Testis (tissue), 3 donors: Measurements from ENCODE around the gene P4HTM. TPM values are rescaled to one million over a fixed set of nuclear protein-coding genes. Genes with fewer than 3 reads are reported as not detected.

Experiments used
- DNase-seq: peaks from one replicate; pipeline ENCODE4 v3.0.0-alpha.2; 2019
- H3K27ac ChIP-seq, 2 donors: fragments of 200-600 bp; sonication (generic); one replicate each; pipeline ENCODE4 v1.5.1; 2019
- H3K27me3 ChIP-seq: fragments of 200-600 bp; sonication (generic); one replicate; pipeline ENCODE4 v1.5.1; 2019
- H3K36me3 ChIP-seq: fragments of 200-600 bp; sonication (generic); one replicate; pipeline ENCODE4 v1.5.1; 2017; ENCODE audit warnings: low read depth; ENCODE audit errors: missing control alignments
- H3K4me1 ChIP-seq: fragments of 200-600 bp; sonication (generic); one replicate; pipeline ENCODE4 v1.5.1; 2019
- H3K4me3 ChIP-seq, 2 donors: fragments of 200-600 bp; sonication (generic); one replicate each; pipeline ENCODE4 v1.5.1; 2017 to 2019
- H3K9me3 ChIP-seq: fragments of 200-600 bp; sonication (generic); one replicate; pipeline ENCODE4 v1.5.1; 2017
- CTCF ChIP-seq, 3 experiments: fragments of 450-650 bp in 2 of 3; fragments of 200-600 bp in 1 of 3; sonication (generic) in 1 of 3; IDR thresholded peaks; one replicate each; pipeline ENCODE4 v1.5.1; 2016 to 2019; ENCODE audit warnings: antibody characterized with exemption in 3 of 3, mild to moderate bottlenecking in 2 of 3, moderate library complexity in 1 of 3
- POLR2A ChIP-seq: fragments of 450-650 bp; IDR thresholded peaks from one replicate; pipeline ENCODE4 v1.6.1; 2017; ENCODE audit warnings: antibody characterized with exemption, mild to moderate bottlenecking, moderate library complexity
- WGBS, 2 donors: methylation state at CpG; one replicate each; pipeline ENCODE4 v1.1.5; 2018; 5-methylcytosine and 5-hydroxymethylcytosine counted together
- intact Hi-C: fragments of 100-400 bp; cut with DNase I; formaldehyde crosslinking; loops from one replicate; pipeline ENCODE4 v1.15.1; 2023; ENCODE audit warnings: low total_unique reads
- polyA plus RNA-seq: library from polyadenylated mRNA; stranded (reverse); fragments of 350-450 nt; fragmentation: Illumina TruSeq; extraction: RNeasy Lipid Tissue Mini Kit (QIAGEN cat#74804); gene quantifications from one replicate; pipeline ENCODE4 v1.2.3, GENCODE V29; 2014; ENCODE audit warnings: low read depth, low replicate concordance; ENCODE audit not compliant: insufficient read depth
- total RNA-seq, 2 donors: library from RNA; depleted of rRNA; stranded (reverse); fragments of >200 nt; gene quantifications; one replicate each; pipeline ENCODE4 v1.2.3, GENCODE V29; 2016

Gene P4HTM
- total and polyA plus RNA-seq, 3 donors from 2014 or later, result 52.3 to 122 (median 107) TPM

- Histone ChIP-seq H3K9me3 (no peaks in the 10 kb centered on the region), H3K27me3 (no peaks in the 10 kb centered on the region), H3K4me1 (peaks cover 12% of the 10 kb centered on the region), H3K4me3 (no peak overlapping the region), H3K36me3 (no peaks in the 10 kb centered on the region), H3K27ac (no peak overlapping the region)
- 71 to 84% methylated on average over 4 to 6 of the region's 6 CpGs for WGBS, 2 donors
- TF ChIP-seq POLR2A, result no peak
- no peak for TF ChIP-seq CTCF (IDR thresholded peaks at IDR 0.05)
- DNase-seq, result no peak
- intact Hi-C loops, result no loop called here
Measured at GRCh38 chr3:49032646-49033304, 42.7 kb downstream of the P4HTM start.

GRCh38 chr3:49034650-49035049, 44.6 kb downstream of the P4HTM start:
- Histone ChIP-seq H3K4me1 (peaks cover under 1% of the 10 kb centered on the region), H3K27me3 (no peaks in the 10 kb centered on the region), H3K4me3 (no peak overlapping the region), H3K9me3 (no peaks in the 10 kb centered on the region), H3K36me3 (no peaks in the 10 kb centered on the region), H3K27ac (peak overlapping the region in 1 of 2 donors; percentile 8)
- DNase-seq, result no peak
- WGBS, 2 donors, result 58 to 79% methylated on average over 2 of the region's 2 CpGs
- TF ChIP-seq CTCF (IDR thresholded peaks at IDR 0.05) (no peak), POLR2A (no peak)
- intact Hi-C loops, result no loop called here

GRCh38 chr3:49035281-49035680, 45.2 kb downstream of the P4HTM start:
- peak overlapping the region in 1 of 2 donors; percentile 8 for H3K27ac ChIP-seq
- H3K27me3 ChIP-seq, result no peaks in the 10 kb centered on the region
- no peak for DNase-seq
- no peak overlapping the region for H3K4me3 ChIP-seq
- TF ChIP-seq CTCF (IDR thresholded peaks at IDR 0.05), result no peak
- TF ChIP-seq POLR2A, result no peak
- H3K4me1 ChIP-seq, result no peaks in the 10 kb centered on the region
- intact Hi-C loops, result no loop called here
- H3K36me3 ChIP-seq, result no peaks in the 10 kb centered on the region
- 87 to 89% methylated on average over 3 of the region's 3 CpGs for WGBS, 2 donors
- no peaks in the 10 kb centered on the region for H3K9me3 ChIP-seq

DNA sequence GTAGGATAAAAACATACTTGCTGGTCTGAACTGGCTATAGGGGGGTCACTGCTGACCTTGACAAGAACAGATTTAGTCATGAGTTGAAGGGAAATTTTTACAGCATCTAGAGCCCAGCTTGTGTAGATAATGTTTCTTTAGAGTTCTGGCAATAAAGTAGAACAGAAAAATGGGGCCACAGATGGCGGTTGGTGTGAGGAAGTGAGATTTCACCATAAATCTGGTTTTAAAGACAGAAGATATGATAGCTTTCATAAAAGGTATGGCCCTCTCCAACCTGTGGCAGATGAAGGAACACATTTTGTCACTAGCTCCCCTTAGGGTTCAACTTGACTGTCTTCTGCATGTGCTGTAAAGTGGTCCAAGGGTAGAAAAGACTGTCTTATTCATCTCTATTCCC, 63.5 kb downstream of the P4HTM start:
- no peak overlapping the region for H3K4me3 ChIP-seq
- TF ChIP-seq POLR2A, result no peak
- no peak for TF ChIP-seq CTCF (IDR thresholded peaks at IDR 0.05)
- intact Hi-C loops, result no loop called here
- no peaks in the 10 kb centered on the region for H3K4me1 ChIP-seq
- no peak overlapping the region for H3K27ac ChIP-seq
- no peaks in the 10 kb centered on the region for H3K36me3 ChIP-seq
- no peaks in the 10 kb centered on the region for H3K27me3 ChIP-seq
- DNase-seq, result no peak
- no peaks in the 10 kb centered on the region for H3K9me3 ChIP-seq
- WGBS, 2 donors, result 94 to 100% methylated on average over 1 of the region's 1 CpG

GRCh38 chr3:49054344-49054862, 64.4 kb downstream of the P4HTM start:
- Histone ChIP-seq H3K27me3 (no peaks in the 10 kb centered on the region), H3K27ac (no peak overlapping the region), H3K36me3 (no peaks in the 10 kb centered on the region), H3K4me1 (no peaks in the 10 kb centered on the region), H3K9me3 (no peaks in the 10 kb centered on the region), H3K4me3 (no peak overlapping the region)
- no peak for DNase-seq
- 91 to 93% methylated on average over 2 of the region's 2 CpGs for WGBS, 2 donors
- no peak for TF ChIP-seq CTCF (IDR thresholded peaks at IDR 0.05)
- no peak for TF ChIP-seq POLR2A
- intact Hi-C loops, result no loop called here
